HG03558 (cell line): ENCODE results near the gene DLGAP1.
"Not testable (repeated sequence)": the region's sequence is repeated elsewhere in the genome, so short reads cannot be mapped to it uniquely, and the experiment has no call there.

Source experiments
- ATAC-seq: cut with Tn5 transposase; IDR thresholded peaks from one replicate; pipeline ENCODE4 v1.9.1; 2021; ENCODE audit warnings: moderate number of reproducible peaks; ENCODE audit not compliant: unreplicated experiment; ENCODE audit errors: extremely low read depth

Gene DLGAP1

GRCh38 chr18:3654442-3655253 lies 800.5 kb downstream of the DLGAP1 start:
- ATAC-seq, result no peak

GRCh38 chr18:3653851-3654441 lies 801.2 kb downstream of the DLGAP1 start:
- ATAC-seq, result no peak

- no peak for ATAC-seq
These were observed 801.8 kb downstream of the DLGAP1 start for GRCh38 chr18:3653263-3653850.

- ATAC-seq, result no peak
These were observed 802.5 kb downstream of the DLGAP1 start for GRCh38 chr18:3652380-3653262.

- no peak for ATAC-seq
These were observed 803.8 kb downstream of the DLGAP1 start for GRCh38 chr18:3651266-3651665.

GRCh38 chr18:3650521-3651042 lies 804.5 kb downstream of the DLGAP1 start:
- ATAC-seq, result not testable (repeated sequence)

GRCh38 chr18:3649633-3650426 lies 805.3 kb downstream of the DLGAP1 start:
- no peak for ATAC-seq

- no peak for ATAC-seq
These were observed 805.9 kb downstream of the DLGAP1 start for GRCh38 chr18:3649135-3649632.

GRCh38 chr18:3648641-3649040 lies 806.5 kb downstream of the DLGAP1 start:
- ATAC-seq, result no peak

GRCh38 chr18:3648200-3648599 lies 806.9 kb downstream of the DLGAP1 start:
- no peak for ATAC-seq

GRCh38 chr18:3647636-3648035 lies 807.5 kb downstream of the DLGAP1 start:
- ATAC-seq, result no peak

GRCh38 chr18:3645384-3646156 lies 809.5 kb downstream of the DLGAP1 start:
- no peak for ATAC-seq

GRCh38 chr18:3634250-3634939 lies 820.7 kb downstream of the DLGAP1 start:
- no peak for ATAC-seq

- no peak for ATAC-seq
These were observed 823.2 kb downstream of the DLGAP1 start for GRCh38 chr18:3631887-3632286.

GRCh38 chr18:3626929-3627458 lies 828.1 kb downstream of the DLGAP1 start:
- no peak for ATAC-seq

- ATAC-seq, result no peak
These were observed 829.4 kb downstream of the DLGAP1 start for GRCh38 chr18:3625742-3626091.

GRCh38 chr18:3624935-3625741 lies 830.0 kb downstream of the DLGAP1 start:
- no peak for ATAC-seq
